Kidney (tissue), 14 donors: ENCODE results near the gene MOB3C. TPM values are rescaled to one million over a fixed set of nuclear protein-coding genes. Genes with fewer than 3 reads are reported as not detected.

Experiments used
- DNase-seq, 5 donors: peaks; one replicate each; pipeline ENCODE4 v3.0.0-alpha.2; 2013 to 2020
- FAIRE-seq: peaks from 2 replicates; lab custom pipeline; 2012; peaks lifted over from hg19 to GRCh38; lab: Jason Lieb, UNC
- H3K27ac ChIP-seq, 2 donors: one replicate each; pipeline ENCODE4 v1.7.0; 2013; ENCODE audit warnings: low read depth in 2 of 2, low read length in 2 of 2, inconsistent platforms in 1 of 2
- H3K27me3 ChIP-seq: one replicate; pipeline ENCODE4 v1.7.1; 2013; ENCODE audit warnings: low read length, inconsistent platforms; ENCODE audit not compliant: control insufficient read depth, insufficient read depth
- H3K36me3 ChIP-seq, 3 donors: one replicate each; pipeline versions ENCODE4 v1.7.0 to v1.7.1; 2013; ENCODE audit warnings: low read length in 3 of 3, control low read depth in 1 of 3, inconsistent platforms in 1 of 3; ENCODE audit not compliant: insufficient read depth in 3 of 3, control insufficient read depth in 2 of 3
- H3K4me1 ChIP-seq, 3 donors: one replicate each; pipeline versions ENCODE4 v1.7.0 to v1.7.1; 2013; ENCODE audit warnings: low read length in 3 of 3, inconsistent platforms in 1 of 3, low read depth in 1 of 3; ENCODE audit not compliant: control insufficient read depth in 2 of 3, insufficient read depth in 2 of 3
- H3K4me3 ChIP-seq, 3 donors: one replicate each; pipeline versions ENCODE4 v1.7.0 to v1.8.1; 2013; ENCODE audit warnings: low read length in 3 of 3, control low read depth in 1 of 3, inconsistent platforms in 1 of 3
- H3K9ac ChIP-seq, 3 donors: one replicate each; pipeline versions ENCODE4 v1.7.0 to v1.7.1; 2013; ENCODE audit warnings: low read length in 3 of 3, control low read depth in 1 of 3, inconsistent platforms in 1 of 3
- H3K9me3 ChIP-seq, 3 donors: one replicate each; pipeline versions ENCODE4 v1.7.0 to v1.7.1; 2013; ENCODE audit warnings: low read length in 3 of 3, control low read depth in 1 of 3, inconsistent platforms in 1 of 3; ENCODE audit not compliant: control insufficient read depth in 2 of 3, insufficient read depth in 1 of 3
- CTCF ChIP-seq: IDR thresholded peaks from 3 replicates; pipeline ENCODE4 v1.5.1; 2012; ENCODE audit warnings: mild to moderate bottlenecking, moderate library complexity, borderline replicate concordance; ENCODE audit not compliant: insufficient read depth; ENCODE audit errors: extremely low read depth
- intact Hi-C: fragments of 100-400 bp; cut with DNase I; formaldehyde crosslinking; loops from one replicate; pipeline ENCODE4 v1.11.1; 2022
- polyA plus RNA-seq: library from polyadenylated mRNA; stranded (reverse); fragments of 350-450 nt; fragmentation: Illumina TruSeq; extraction: RNeasy Lipid Tissue Mini Kit (QIAGEN cat#74804); gene quantifications from one replicate; pipeline ENCODE4 v1.2.3, GENCODE V29; 2014; ENCODE audit warnings: low read depth, low replicate concordance; ENCODE audit not compliant: insufficient read depth
- total RNA-seq: library from RNA; stranded (reverse); fragmentation: NEBNext Ultra II Directional; extraction: Animal tissue kit (Norgen Biotek cat#: 25700); gene quantifications from one replicate; pipeline ENCODE4 v1.2.1, GENCODE V29; 2021
- donor health status: control.
- donor health status: control.
- donor health status: control.
- donor health status: control.
- donor health status: control.
- donor health status: DM: yes; HTN: yes; CAD: no.
- donor health status: Normal renal cell carcinoma (clear cell type).

The MOB3C gene
- total and polyA plus RNA-seq, 2 donors from 2014 or later, result 12.4 to 14.9 TPM

DNA sequence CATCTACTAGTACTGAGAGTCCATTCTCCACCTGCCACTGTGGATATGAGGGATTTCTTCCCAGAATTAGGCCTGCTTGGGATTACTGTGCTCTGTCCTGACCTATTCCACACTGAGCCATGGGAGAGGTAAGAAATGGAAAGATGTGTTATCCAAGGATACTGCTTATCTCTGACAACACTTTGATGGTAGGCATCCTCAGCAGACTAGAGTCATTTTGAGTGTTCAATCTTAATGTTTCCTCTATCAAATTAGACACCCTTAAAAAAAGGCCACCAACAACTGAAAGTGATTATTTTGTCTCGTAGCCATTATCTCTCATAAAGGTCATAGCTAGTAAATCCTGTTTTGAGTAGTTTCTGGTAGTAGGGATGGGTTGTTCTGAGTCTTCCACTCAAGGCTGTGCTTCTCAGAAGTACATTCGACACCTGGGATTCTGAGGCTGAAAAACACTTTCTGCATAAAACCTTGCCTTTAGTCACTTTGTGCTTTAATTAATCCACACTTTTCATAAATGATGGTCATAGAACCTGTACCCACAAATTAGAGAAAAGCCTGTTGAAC is 42.8 kb upstream of the MOB3C start:
- intact Hi-C loops, result no loop called here
- TF ChIP-seq CTCF, result no peak

DNA sequence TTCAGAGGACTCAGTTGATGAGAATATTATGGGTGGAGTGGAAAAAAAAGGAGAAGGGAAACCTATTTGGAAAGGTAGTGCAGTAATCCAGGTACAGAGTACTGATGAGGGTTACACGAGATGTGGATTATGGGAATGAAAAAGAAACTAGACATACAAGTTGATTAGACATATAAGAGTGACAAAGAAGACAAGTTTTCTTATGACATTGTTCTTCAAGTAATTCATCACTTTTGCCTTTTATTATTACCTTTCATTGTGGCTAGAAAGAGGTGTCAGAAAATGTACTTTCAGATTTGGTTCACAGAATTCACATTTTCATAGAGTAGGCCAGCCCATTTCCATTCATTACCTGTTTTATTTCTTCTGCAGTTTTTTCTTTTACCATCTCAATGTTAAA is 41.2 kb upstream of the MOB3C start:
- no peaks in the 10 kb centered on the region for H3K27me3 ChIP-seq
- no peak for FAIRE-seq

More for the DNA sequence above, 42.8 kb upstream of the MOB3C start:
- Histone ChIP-seq H3K27me3 (no peaks in the 10 kb centered on the region), H3K4me1 (no peaks in the 10 kb centered on the region), H3K27ac (no peak overlapping the region), H3K9me3 (no peaks in the 10 kb centered on the region), H3K36me3 (peaks cover 8 to 27% (median 10%) of the 10 kb centered on the region in 3 donors), H3K4me3 (no peak overlapping the region), H3K9ac (no peak overlapping the region)
- no peak for DNase-seq
- no peak for FAIRE-seq

GRCh38 chr1:46656643-46657042 is 40.0 kb upstream of the MOB3C start:
- Histone ChIP-seq H3K36me3 (peaks cover 10 to 21% (median 11%) of the 10 kb centered on the region in 3 donors), H3K27ac (no peak overlapping the region)

More for the DNA sequence above, 41.2 kb upstream of the MOB3C start:
- peaks cover 5 to 18% (median 8%) of the 10 kb centered on the region in 3 donors for H3K36me3 ChIP-seq
- no peaks in the 10 kb centered on the region for H3K4me1 ChIP-seq
- no peak overlapping the region for H3K9ac ChIP-seq
- TF ChIP-seq CTCF, result no peak
- H3K4me3 ChIP-seq, result no peak overlapping the region
- no peak overlapping the region for H3K27ac ChIP-seq
- H3K9me3 ChIP-seq, result no peaks in the 10 kb centered on the region
- DNase-seq, result no peak
- intact Hi-C loops, result no loop called here

More at GRCh38 chr1:46656643-46657042, 40.0 kb upstream of the MOB3C start:
- no peak for FAIRE-seq
- DNase-seq, result no peak
- Histone ChIP-seq H3K4me3 (no peak overlapping the region), H3K4me1 (no peaks in the 10 kb centered on the region), H3K27me3 (no peaks in the 10 kb centered on the region), H3K9ac (no peak overlapping the region), H3K9me3 (no peaks in the 10 kb centered on the region)
- no peak for TF ChIP-seq CTCF
- intact Hi-C loops, result no loop called here
